ENCODE data around the gene SMAD7. TPM values are rescaled to one million over a fixed set of nuclear protein-coding genes. Genes with fewer than 3 reads are reported as not detected.

The SMAD7 gene
- total RNA-seq, 1 experiment from 2014 or later: 12.3 TPM

DNA sequence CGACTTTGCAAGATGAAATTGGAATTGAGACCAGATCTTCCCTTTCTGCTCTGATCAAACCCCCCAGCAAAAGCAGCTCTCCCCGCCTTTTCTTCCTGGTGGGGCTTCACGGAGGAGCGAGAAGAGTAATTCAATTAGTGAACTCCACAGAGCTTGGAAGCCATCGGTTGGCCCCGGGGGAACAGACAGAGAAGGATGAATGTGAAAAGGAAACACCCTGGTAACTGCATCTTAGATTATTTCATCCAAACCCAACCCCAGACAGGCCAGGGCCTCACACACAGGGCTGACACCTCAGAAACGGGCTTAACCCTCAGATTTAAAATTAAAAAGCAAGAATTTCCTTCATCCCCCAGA is 18.3 kb downstream of the SMAD7 start:
- H3K27ac Mint-ChIP-seq (ENCODE audit: low read depth, unreplicated experiment): peak overlapping the region; percentile 42
- TF ChIP-seq, protein P1, sequence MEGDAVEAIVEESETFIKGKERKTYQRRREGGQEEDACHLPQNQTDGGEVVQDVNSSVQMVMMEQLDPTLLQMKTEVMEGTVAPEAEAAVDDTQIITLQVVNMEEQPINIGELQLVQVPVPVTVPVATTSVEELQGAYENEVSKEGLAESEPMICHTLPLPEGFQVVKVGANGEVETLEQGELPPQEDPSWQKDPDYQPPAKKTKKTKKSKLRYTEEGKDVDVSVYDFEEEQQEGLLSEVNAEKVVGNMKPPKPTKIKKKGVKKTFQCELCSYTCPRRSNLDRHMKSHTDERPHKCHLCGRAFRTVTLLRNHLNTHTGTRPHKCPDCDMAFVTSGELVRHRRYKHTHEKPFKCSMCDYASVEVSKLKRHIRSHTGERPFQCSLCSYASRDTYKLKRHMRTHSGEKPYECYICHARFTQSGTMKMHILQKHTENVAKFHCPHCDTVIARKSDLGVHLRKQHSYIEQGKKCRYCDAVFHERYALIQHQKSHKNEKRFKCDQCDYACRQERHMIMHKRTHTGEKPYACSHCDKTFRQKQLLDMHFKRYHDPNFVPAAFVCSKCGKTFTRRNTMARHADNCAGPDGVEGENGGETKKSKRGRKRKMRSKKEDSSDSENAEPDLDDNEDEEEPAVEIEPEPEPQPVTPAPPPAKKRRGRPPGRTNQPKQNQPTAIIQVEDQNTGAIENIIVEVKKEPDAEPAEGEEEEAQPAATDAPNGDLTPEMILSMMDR (IDR thresholded peaks at IDR 0.05; ENCODE audit: unreplicated experiment): no peak
- ChIA-PET CTCF (no interaction called here), POLR2A (interaction anchor here (0.6 kb wide), 1 partner anchor 186 kb away, joined by 3 read pairs; no protein-coding TSS in a partner anchor)
- no peaks in the 10 kb centered on the region for H3K9me3 Mint-ChIP-seq (ENCODE audit: unreplicated experiment)
- H3K4me1 Mint-ChIP-seq (ENCODE audit: insufficient read depth, unreplicated experiment): peaks cover 53% of the 10 kb centered on the region
- BruUV-seq (replicated peaks): no TSS peak
- H3K4me3 Mint-ChIP-seq (ENCODE audit: unreplicated experiment): no peak overlapping the region
- H3K36me3 Mint-ChIP-seq (ENCODE audit: insufficient read depth, unreplicated experiment): no peaks in the 10 kb centered on the region
- H3K27me3 Mint-ChIP-seq (ENCODE audit: insufficient read depth, unreplicated experiment): no peaks in the 10 kb centered on the region
- no peak for DNase-seq (ENCODE audit: unreplicated experiment)
- intact Hi-C loops (cut with micrococcal nuclease): no loop called here

DNA sequence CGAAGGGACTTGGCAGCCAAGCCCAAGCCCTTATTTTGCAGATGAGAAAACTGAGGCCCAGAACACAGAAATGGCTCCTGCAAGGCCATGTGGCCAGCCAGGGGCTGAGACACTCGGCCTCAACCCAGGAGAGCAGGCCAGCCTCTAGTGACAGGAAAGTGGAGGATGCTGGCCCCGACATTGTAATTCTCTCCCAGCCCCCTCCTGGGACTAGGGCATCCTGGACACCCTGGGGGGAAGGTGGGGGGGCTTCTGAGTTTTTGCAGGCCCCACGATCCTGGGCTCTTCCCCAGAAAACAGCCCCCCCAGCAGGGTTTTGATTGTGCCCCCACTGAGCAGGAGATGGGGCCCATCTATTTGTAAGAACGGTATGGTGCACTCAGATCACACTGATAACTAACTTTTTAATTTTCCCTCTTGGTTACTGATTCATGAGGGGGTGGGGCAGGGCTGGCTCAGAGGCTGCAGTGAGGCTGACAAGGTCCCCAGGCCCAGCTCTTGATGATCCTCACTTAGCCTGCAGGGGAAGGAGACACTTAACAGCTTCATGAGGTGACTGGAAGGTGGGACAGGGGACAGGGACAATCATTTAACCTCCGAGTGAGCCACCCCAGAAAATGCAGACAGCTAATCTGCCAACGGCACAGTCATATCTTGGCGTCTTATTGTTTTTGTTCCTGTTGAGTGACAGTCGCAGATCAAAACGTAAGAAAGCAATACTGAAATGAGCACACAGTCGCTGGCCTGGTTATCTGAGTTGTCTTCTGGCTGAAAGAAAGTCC is 18.9 kb downstream of the SMAD7 start:
- TF ChIP-seq, protein P1 (IDR thresholded peaks at IDR 0.05; ENCODE audit: unreplicated experiment): no peak
- CTCF ChIA-PET: interaction anchor here (1.3 kb wide), 1 partner anchor 13 kb away, joined by 4 read pairs; no protein-coding TSS in a partner anchor
- no peaks in the 10 kb centered on the region for H3K9me3 Mint-ChIP-seq (ENCODE audit: unreplicated experiment)
- H3K4me3 Mint-ChIP-seq (ENCODE audit: unreplicated experiment): no peak overlapping the region
- no TSS peak for BruUV-seq (replicated peaks)
- no peak for DNase-seq (ENCODE audit: unreplicated experiment)
- intact Hi-C loops (cut with micrococcal nuclease): no loop called here
- peak overlapping the region; percentile 42 for H3K27ac Mint-ChIP-seq (ENCODE audit: low read depth, unreplicated experiment)
- H3K36me3 Mint-ChIP-seq (ENCODE audit: insufficient read depth, unreplicated experiment): no peaks in the 10 kb centered on the region
- no peaks in the 10 kb centered on the region for H3K27me3 Mint-ChIP-seq (ENCODE audit: insufficient read depth, unreplicated experiment)
- H3K4me1 Mint-ChIP-seq (ENCODE audit: insufficient read depth, unreplicated experiment): peaks cover 51% of the 10 kb centered on the region
- POLR2A ChIA-PET: interaction anchor here (0.6 kb wide), 1 partner anchor 186 kb away, joined by 3 read pairs; no protein-coding TSS in a partner anchor

DNA sequence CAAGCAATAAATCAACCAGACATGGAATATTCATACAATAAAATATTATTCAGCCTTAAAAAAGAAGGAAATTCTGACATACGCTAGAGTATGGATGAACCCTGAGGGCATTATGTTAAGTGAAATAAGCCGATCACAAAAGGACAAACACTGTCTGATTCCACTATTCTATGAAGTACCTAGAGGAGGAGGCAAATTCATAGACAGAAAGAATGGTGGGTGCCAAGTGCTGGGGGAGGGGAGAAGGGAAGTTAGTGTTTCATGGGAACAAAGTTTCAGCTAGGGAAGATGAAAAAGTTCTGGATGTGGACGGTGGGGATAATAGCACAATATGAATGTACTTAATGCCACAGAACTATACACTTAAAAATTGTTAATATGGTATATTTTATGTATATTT is 19.8 kb downstream of the SMAD7 start:
- Mint-ChIP-seq H3K36me3 (ENCODE audit: insufficient read depth, unreplicated experiment) (peaks cover 6% of the 10 kb centered on the region), H3K9me3 (ENCODE audit: unreplicated experiment) (no peaks in the 10 kb centered on the region), H3K27me3 (ENCODE audit: insufficient read depth, unreplicated experiment) (no peaks in the 10 kb centered on the region), H3K4me3 (ENCODE audit: unreplicated experiment) (no peak overlapping the region), H3K4me1 (ENCODE audit: insufficient read depth, unreplicated experiment) (peaks cover 47% of the 10 kb centered on the region), H3K27ac (ENCODE audit: low read depth, unreplicated experiment) (no peak overlapping the region)
- intact Hi-C loops (cut with micrococcal nuclease): no loop called here
- TF ChIP-seq, protein P1 (IDR thresholded peaks at IDR 0.05; ENCODE audit: unreplicated experiment): no peak
- BruUV-seq (replicated peaks): no TSS peak
- DNase-seq (ENCODE audit: unreplicated experiment): no peak
- CTCF ChIA-PET: interaction anchor here (1.3 kb wide), 1 partner anchor 14 kb away, joined by 4 read pairs; no protein-coding TSS in a partner anchor
- POLR2A ChIA-PET: no interaction called here

DNA sequence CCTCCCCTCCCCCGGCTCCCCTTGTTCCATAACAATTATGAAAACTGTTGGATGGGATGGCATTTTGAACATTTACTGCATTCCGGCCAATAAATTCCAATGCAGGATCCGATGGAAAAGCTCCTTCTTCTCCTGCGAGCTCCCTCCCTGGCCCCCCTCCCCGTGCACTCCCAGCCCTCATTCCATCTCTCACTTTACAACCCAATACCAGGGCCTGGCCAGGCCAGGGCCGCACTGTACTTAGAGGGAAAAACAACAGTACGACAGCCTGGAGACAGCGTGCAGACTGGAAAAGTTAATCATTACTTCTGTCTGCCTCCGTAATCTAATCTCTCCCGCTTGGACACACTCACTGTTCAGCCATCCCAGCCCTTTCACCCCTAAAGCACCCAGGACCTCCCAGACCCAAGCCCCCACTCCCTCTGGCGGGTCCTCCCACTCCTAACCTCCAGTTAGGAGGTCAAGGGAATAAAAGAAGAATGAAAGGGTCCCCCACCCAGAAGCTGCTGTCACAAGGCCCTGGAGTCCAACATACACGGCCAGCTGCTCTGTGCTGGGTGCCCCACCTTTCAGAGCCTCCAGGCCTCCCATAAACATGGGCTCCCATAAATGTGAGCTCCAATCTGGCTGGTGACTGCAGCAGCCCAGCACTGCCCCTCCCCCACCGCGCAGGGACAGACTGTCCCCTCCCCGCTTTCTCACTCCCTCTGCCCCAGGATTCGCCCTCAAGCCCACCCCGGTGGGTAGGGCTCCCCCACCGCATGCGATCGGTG is 20.6 kb downstream of the SMAD7 start:
- no TSS peak for BruUV-seq (replicated peaks)
- H3K9me3 Mint-ChIP-seq (ENCODE audit: unreplicated experiment): no peaks in the 10 kb centered on the region
- DNase-seq (ENCODE audit: unreplicated experiment): no peak
- peak overlapping the region; percentile 67 for H3K27ac Mint-ChIP-seq (ENCODE audit: low read depth, unreplicated experiment)
- TF ChIP-seq, protein P1 (IDR thresholded peaks at IDR 0.05; ENCODE audit: unreplicated experiment): no peak
- no peak overlapping the region for H3K4me3 Mint-ChIP-seq (ENCODE audit: unreplicated experiment)
- peaks cover 6% of the 10 kb centered on the region for H3K36me3 Mint-ChIP-seq (ENCODE audit: insufficient read depth, unreplicated experiment)
- CTCF ChIA-PET: interaction anchor here (0.7 to 1.3 kb wide), 2 partner anchors 15 to 57 kb away, joined by 3 to 4 read pairs; no protein-coding TSS in a partner anchor
- no peaks in the 10 kb centered on the region for H3K27me3 Mint-ChIP-seq (ENCODE audit: insufficient read depth, unreplicated experiment)
- intact Hi-C loops (cut with micrococcal nuclease): no loop called here
- POLR2A ChIA-PET: interaction anchor here (0.7 kb wide), 1 partner anchor 112 kb away, joined by 3 read pairs; no protein-coding TSS in a partner anchor
- peaks cover 39% of the 10 kb centered on the region for H3K4me1 Mint-ChIP-seq (ENCODE audit: insufficient read depth, unreplicated experiment)
